Right kidney (tissue), 9 donors: ENCODE data around the gene BGN.

Experiments used
- DNase-seq: peaks from one replicate; pipeline ENCODE4 v3.0.0-alpha.2; 2016
- long read RNA-seq, 8 donors: transcript quantifications; one replicate each; lab custom pipeline, GENCODE V29; 2026

The BGN gene
- long read RNA-seq, donor 1, transcript BGN-201 (8 exons, 2,402 nt), result major isoform, 25 of 25 reads
- long read RNA-seq, donor 1, partial matches to known transcripts, result 0 of 25 reads
- long read RNA-seq, donor 1, other reads (novel, unspliced or antisense), result 0 of 25 reads
- long read RNA-seq, donor 2, transcript BGN-201 (8 exons, 2,402 nt), result major isoform, 16 of 36 reads
- long read RNA-seq, donor 2, partial matches to known transcripts, result 20 of 36 reads
- long read RNA-seq, donor 2, other reads (novel, unspliced or antisense), result 0 of 36 reads
- long read RNA-seq, donor 3, transcript BGN-201 (8 exons, 2,402 nt), result major isoform, 18 of 85 reads
- long read RNA-seq, donor 3, partial matches to known transcripts, result 67 of 85 reads
- long read RNA-seq, donor 3, other reads (novel, unspliced or antisense), result 0 of 85 reads
- long read RNA-seq, donor 4, transcript BGN-201 (8 exons, 2,402 nt), result major isoform, 16 of 47 reads
- long read RNA-seq, donor 4, partial matches to known transcripts, result 30 of 47 reads
- long read RNA-seq, donor 4, other reads (novel, unspliced or antisense), result 0 of 47 reads
- long read RNA-seq, donor 5, transcript BGN-201 (8 exons, 2,402 nt), result major isoform, 28 of 35 reads
- long read RNA-seq, donor 5, partial matches to known transcripts, result 7 of 35 reads
- long read RNA-seq, donor 5, other reads (novel, unspliced or antisense), result 0 of 35 reads
- long read RNA-seq, donor 6, transcript BGN-201 (8 exons, 2,402 nt), result major isoform, 37 of 98 reads
- long read RNA-seq, donor 6, partial matches to known transcripts, result 59 of 98 reads
- long read RNA-seq, donor 6, other reads (novel, unspliced or antisense), result 0 of 98 reads
- long read RNA-seq, donor 7, transcript BGN-201 (8 exons, 2,402 nt), result major isoform, 46 of 279 reads
- long read RNA-seq, donor 7, partial matches to known transcripts, result 226 of 279 reads
- long read RNA-seq, donor 7, other reads (novel, unspliced or antisense), result 6 of 279 reads
- long read RNA-seq, donor 8, transcript BGN-201 (8 exons, 2,402 nt), result major isoform, 30 of 52 reads
- long read RNA-seq, donor 8, partial matches to known transcripts, result 22 of 52 reads
- long read RNA-seq, donor 8, other reads (novel, unspliced or antisense), result 0 of 52 reads

GRCh38 chrX:153494541-153495361 lies at the start of gene BGN:
Gene BGN (plus strand): TSS chrX:153494980. CDS start chrX:153504632, 9,652 bp downstream.
- DNase-seq, result peak; percentile 64

GRCh38 chrX:153445106-153445855 lies 49.5 kb upstream of the BGN start:
- DNase-seq, result no peak

GRCh38 chrX:153445856-153446635 lies 48.7 kb upstream of the BGN start, which contains the start of gene TREX2:
Gene TREX2 (minus strand): TSS chrX:153446056. CDS start chrX:153445430, 626 bp downstream.
- no peak for DNase-seq

- no peak for DNase-seq
Measured at GRCh38 chrX:153446636-153446936, 48.2 kb upstream of the BGN start.

- DNase-seq, result no peak
Measured at GRCh38 chrX:153446950-153447580, 47.7 kb upstream of the BGN start.

- DNase-seq, result no peak
Measured at GRCh38 chrX:153447581-153447960, 47.2 kb upstream of the BGN start.

- no peak for DNase-seq
Measured at GRCh38 chrX:153448556-153449367, 46.0 kb upstream of the BGN start.

GRCh38 chrX:153449368-153450113 lies 45.2 kb upstream of the BGN start:
- no peak for DNase-seq

- DNase-seq, result no peak
Measured at GRCh38 chrX:153450114-153450948, 44.4 kb upstream of the BGN start.

GRCh38 chrX:153450949-153451277 lies 43.9 kb upstream of the BGN start:
- DNase-seq, result no peak

GRCh38 chrX:153454901-153455550 lies 39.8 kb upstream of the BGN start:
- DNase-seq, result no peak

- no peak for DNase-seq
Measured at GRCh38 chrX:153455571-153455970, 39.2 kb upstream of the BGN start.

- no peak for DNase-seq
Measured at GRCh38 chrX:153456161-153456560, 38.6 kb upstream of the BGN start.

- DNase-seq, result no peak
Measured at GRCh38 chrX:153456704-153457103, 38.1 kb upstream of the BGN start.

- DNase-seq, result no peak
Measured at GRCh38 chrX:153457136-153457825, 37.5 kb upstream of the BGN start.

- DNase-seq, result no peak
Measured at GRCh38 chrX:153457827-153458466, 36.8 kb upstream of the BGN start.
